ENCODE measurements around the gene PAMR1. TPM values are rescaled to one million over a fixed set of nuclear protein-coding genes. Genes with fewer than 3 reads are reported as not detected.
A peak's percentile ranks its signal among the peaks of the same experiment; 100 is the strongest.

PAMR1 gene, protein sequence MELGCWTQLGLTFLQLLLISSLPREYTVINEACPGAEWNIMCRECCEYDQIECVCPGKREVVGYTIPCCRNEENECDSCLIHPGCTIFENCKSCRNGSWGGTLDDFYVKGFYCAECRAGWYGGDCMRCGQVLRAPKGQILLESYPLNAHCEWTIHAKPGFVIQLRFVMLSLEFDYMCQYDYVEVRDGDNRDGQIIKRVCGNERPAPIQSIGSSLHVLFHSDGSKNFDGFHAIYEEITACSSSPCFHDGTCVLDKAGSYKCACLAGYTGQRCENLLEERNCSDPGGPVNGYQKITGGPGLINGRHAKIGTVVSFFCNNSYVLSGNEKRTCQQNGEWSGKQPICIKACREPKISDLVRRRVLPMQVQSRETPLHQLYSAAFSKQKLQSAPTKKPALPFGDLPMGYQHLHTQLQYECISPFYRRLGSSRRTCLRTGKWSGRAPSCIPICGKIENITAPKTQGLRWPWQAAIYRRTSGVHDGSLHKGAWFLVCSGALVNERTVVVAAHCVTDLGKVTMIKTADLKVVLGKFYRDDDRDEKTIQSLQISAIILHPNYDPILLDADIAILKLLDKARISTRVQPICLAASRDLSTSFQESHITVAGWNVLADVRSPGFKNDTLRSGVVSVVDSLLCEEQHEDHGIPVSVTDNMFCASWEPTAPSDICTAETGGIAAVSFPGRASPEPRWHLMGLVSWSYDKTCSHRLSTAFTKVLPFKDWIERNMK
- total RNA-seq (2021) (0.39 and 0.62 TPM in 2 replicates), Bru-seq, nascent RNA (percentile 16 among the genes with signal in this experiment), BruChase-seq, experiment 1, labeled RNA remaining after a 2-hour chase (percentile 14 among the genes with signal in this experiment), BruChase-seq, experiment 2, labeled RNA remaining after a 6-hour chase (percentile 13 among the genes with signal in this experiment)
- long read RNA-seq = 0 reads

GRCh38 chr11:35525501-35526175 lies at the start of gene PAMR1:
Gene PAMR1 (minus strand): TSS chr11:35525616. CDS start chr11:35525585, 31 bp downstream.
- peaks cover 77% of the 10 kb centered on the region for H3K27me3 ChIP-seq (replicated peaks; ENCODE audit: insufficient read depth, low read depth, low read length, poor library complexity)
- TF ChIP-seq EZH2 (IDR thresholded peaks at IDR 0.05; ENCODE audit: borderline replicate concordance, low read depth, low read length, poor library complexity, severe bottlenecking) (no peak), CTCF (conservative IDR thresholded peaks at IDR 0.05; ENCODE audit: low read depth, low read length) (no peak)
- H3K9me3 ChIP-seq (ENCODE audit: low read depth, low read length, poor library complexity, severe bottlenecking) = no peaks in the 10 kb centered on the region
- H3K4me1 ChIP-seq (ENCODE audit: insufficient read depth, low read length, poor library complexity, severe bottlenecking) = peaks cover 16% of the 10 kb centered on the region
- BruUV-seq (replicated peaks) = no TSS peak
- ChIA-PET CTCF (interaction anchor here (0.5 to 1.0 kb wide), 2 partner anchors 37 to 296 kb away, joined by 4 to 13 read pairs; no protein-coding TSS in a partner anchor), POLR2A (ENCODE audit: low non-redundant PET) (no interaction called here)
- intact Hi-C loops (cut with micrococcal nuclease; ENCODE audit: unreplicated experiment) = no loop called here
- no peak within 1 kb of the TSS for H3K27ac ChIP-seq (ENCODE audit: low read depth, low read length, poor library complexity, severe bottlenecking)
- DNase-seq (ENCODE audit: low spot score) = peak; percentile 52
- H3K4me3 ChIP-seq (ENCODE audit: low read depth, low read length, poor library complexity, severe bottlenecking) = no peak within 1 kb of the TSS
- no peaks in the 10 kb centered on the region for H3K36me3 ChIP-seq (ENCODE audit: insufficient read depth, low read length, poor library complexity, severe bottlenecking)

GRCh38 chr11:35571696-35572095 lies 46.3 kb upstream of the PAMR1 start:
- Histone ChIP-seq H3K9me3 (ENCODE audit: low read depth, low read length, poor library complexity, severe bottlenecking) (no peaks in the 10 kb centered on the region), H3K27ac (ENCODE audit: low read depth, low read length, poor library complexity, severe bottlenecking) (no peak overlapping the region), H3K36me3 (ENCODE audit: insufficient read depth, low read length, poor library complexity, severe bottlenecking) (no peaks in the 10 kb centered on the region), H3K4me1 (ENCODE audit: insufficient read depth, low read length, poor library complexity, severe bottlenecking) (no peaks in the 10 kb centered on the region), H3K4me3 (ENCODE audit: low read depth, low read length, poor library complexity, severe bottlenecking) (no peak overlapping the region), H3K27me3 (replicated peaks; ENCODE audit: insufficient read depth, low read depth, low read length, poor library complexity) (no peaks in the 10 kb centered on the region)
- no TSS peak for BruUV-seq (replicated peaks)
- ChIA-PET CTCF (no interaction called here), POLR2A (ENCODE audit: low non-redundant PET) (no interaction called here)
- DNase-seq (ENCODE audit: low spot score) = no peak
- TF ChIP-seq EZH2 (IDR thresholded peaks at IDR 0.05; ENCODE audit: borderline replicate concordance, low read depth, low read length, poor library complexity, severe bottlenecking) (no peak), CTCF (conservative IDR thresholded peaks at IDR 0.05; ENCODE audit: low read depth, low read length) (no peak)
- intact Hi-C loops (cut with micrococcal nuclease; ENCODE audit: unreplicated experiment) = loop anchor here (2.0 kb wide), 1 partner anchor 23 kb away; no protein-coding TSS in a partner anchor

DNA sequence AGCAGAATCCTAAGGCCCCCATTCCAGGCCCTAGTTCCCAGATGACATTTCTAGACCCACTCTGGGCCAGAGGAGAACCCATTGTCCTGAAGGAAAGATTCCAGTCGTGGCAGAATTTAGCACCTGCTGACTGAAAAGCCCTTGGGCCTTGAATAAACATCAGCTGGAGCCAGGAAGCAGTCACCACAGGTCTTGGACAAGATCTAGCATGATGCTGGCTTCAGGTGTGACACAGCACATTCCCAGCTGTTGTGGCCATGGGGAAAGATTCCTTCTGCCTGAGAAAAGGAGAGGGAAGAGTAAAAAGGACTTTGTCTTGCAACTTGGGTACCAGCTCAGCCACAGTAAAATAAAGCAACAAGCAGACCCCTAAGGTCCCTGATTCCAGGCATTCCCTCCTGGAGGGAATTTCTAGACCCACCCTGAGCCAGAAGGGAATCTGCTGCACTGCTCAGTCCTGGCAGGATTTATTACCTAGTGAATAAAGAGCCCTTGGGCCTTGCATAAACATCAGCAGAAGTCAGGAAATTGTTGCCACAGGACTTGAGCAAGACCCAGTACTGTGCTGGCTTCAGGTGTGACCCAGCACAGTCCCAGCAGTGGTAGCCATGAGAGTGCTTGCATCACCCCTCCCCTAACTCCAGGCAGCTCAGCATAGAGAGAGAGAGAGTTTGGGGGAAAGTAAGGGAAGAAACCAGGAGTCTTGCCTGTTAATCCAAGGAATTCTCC lies 42.5 kb upstream of the PAMR1 start:
- H3K36me3 ChIP-seq (ENCODE audit: insufficient read depth, low read length, poor library complexity, severe bottlenecking) = no peaks in the 10 kb centered on the region
- POLR2A ChIA-PET (ENCODE audit: low non-redundant PET) = no interaction called here
- intact Hi-C loops (cut with micrococcal nuclease; ENCODE audit: unreplicated experiment) = no loop called here

More for the DNA sequence above, 42.5 kb upstream of the PAMR1 start:
- no peaks in the 10 kb centered on the region for H3K4me1 ChIP-seq (ENCODE audit: insufficient read depth, low read length, poor library complexity, severe bottlenecking)
- H3K27me3 ChIP-seq (replicated peaks; ENCODE audit: insufficient read depth, low read depth, low read length, poor library complexity) = no peaks in the 10 kb centered on the region
- no peak for DNase-seq (ENCODE audit: low spot score)
- H3K9me3 ChIP-seq (ENCODE audit: low read depth, low read length, poor library complexity, severe bottlenecking) = no peaks in the 10 kb centered on the region
- H3K4me3 ChIP-seq (ENCODE audit: low read depth, low read length, poor library complexity, severe bottlenecking) = no peak overlapping the region
- CTCF ChIA-PET = no interaction called here
- no TSS peak for BruUV-seq (replicated peaks)
- TF ChIP-seq EZH2 (IDR thresholded peaks at IDR 0.05; ENCODE audit: borderline replicate concordance, low read depth, low read length, poor library complexity, severe bottlenecking) (no peak), CTCF (conservative IDR thresholded peaks at IDR 0.05; ENCODE audit: low read depth, low read length) (no peak)
- H3K27ac ChIP-seq (ENCODE audit: low read depth, low read length, poor library complexity, severe bottlenecking) = no peak overlapping the region

All from A673 (cell line).